SK-N-MC (cell line): ENCODE results near the gene MAP3K20.

Experiments
- DNase-seq: peaks from one replicate; pipeline ENCODE4 v3.0.0-alpha.2; 2011; ENCODE audit warnings: low read depth, low spot score
- H3K27ac ChIP-seq: fragments of 200-600 bp; sonication (generic); 2 replicates; pipeline ENCODE4 v1.5.1; 2016; ENCODE audit warnings: mixed run types
- H3K36me3 ChIP-seq: fragments of 200-600 bp; sonication (generic); 2 replicates; pipeline ENCODE4 v1.6.1; 2017; ENCODE audit warnings: antibody characterized with exemption, low read length, mixed read lengths; ENCODE audit not compliant: insufficient read depth
- H3K4me3 ChIP-seq: fragments of 200-600 bp; sonication (generic); 2 replicates; pipeline ENCODE4 v1.5.1; 2016
- H3K9ac ChIP-seq: fragments of 200-600 bp; sonication (generic); 2 replicates; pipeline ENCODE4 v1.8.0; 2017; ENCODE audit warnings: mixed run types, mixed read lengths; ENCODE audit not compliant: insufficient read length
- H3K9me3 ChIP-seq: fragments of 200-600 bp; sonication (generic); 2 replicates; pipeline ENCODE4 v1.6.1; 2017; ENCODE audit warnings: low read depth, mild to moderate bottlenecking, antibody characterized with exemption, low read length, moderate library complexity, mixed read lengths
- EZH2 ChIP-seq: fragments of 200-600 bp; sonication (generic); IDR thresholded peaks from one replicate; pipeline ENCODE4 v1.6.1; 2017; ENCODE audit warnings: antibody characterized with exemption
- FOXP2 ChIP-seq: optimal IDR thresholded peaks from 2 replicates; pipeline ENCODE3; 2011; ENCODE audit warnings: mild to moderate bottlenecking, moderate library complexity; ENCODE audit not compliant: insufficient read depth; ENCODE audit errors: extremely low read length, control extremely low read depth
- POLR2AphosphoS5 ChIP-seq: IDR thresholded peaks from 2 replicates; pipeline ENCODE4 v1.6.1; 2012; ENCODE audit warnings: mild to moderate bottlenecking, low read depth, low read length, borderline replicate concordance

Gene MAP3K20

GRCh38 chr2:173238385-173238784 lies 162.7 kb downstream of the MAP3K20 start:
- no peak overlapping the region for H3K4me3 ChIP-seq
- H3K36me3 ChIP-seq, result no peaks in the 10 kb centered on the region
- H3K27ac ChIP-seq, result no peak overlapping the region
- TF ChIP-seq POLR2AphosphoS5 (no peak), FOXP2 (no peak), EZH2 (no peak)
- no peak for DNase-seq
- no peak overlapping the region for H3K9ac ChIP-seq
- no peaks in the 10 kb centered on the region for H3K9me3 ChIP-seq

GRCh38 chr2:173238831-173239230 lies 163.2 kb downstream of the MAP3K20 start:
- Histone ChIP-seq H3K4me3 (no peak overlapping the region), H3K27ac (no peak overlapping the region), H3K9ac (no peak overlapping the region), H3K9me3 (no peaks in the 10 kb centered on the region), H3K36me3 (no peaks in the 10 kb centered on the region)
- TF ChIP-seq POLR2AphosphoS5 (no peak), FOXP2 (no peak), EZH2 (no peak)
- DNase-seq, result no peak

GRCh38 chr2:173239644-173240043 lies 164.0 kb downstream of the MAP3K20 start:
- Histone ChIP-seq H3K9me3 (no peaks in the 10 kb centered on the region), H3K36me3 (no peaks in the 10 kb centered on the region), H3K4me3 (no peak overlapping the region), H3K9ac (no peak overlapping the region), H3K27ac (no peak overlapping the region)
- no peak for TF ChIP-seq EZH2
- TF ChIP-seq POLR2AphosphoS5, result no peak
- TF ChIP-seq FOXP2, result no peak
- DNase-seq, result no peak

- no peak for DNase-seq
- Histone ChIP-seq H3K9me3 (no peaks in the 10 kb centered on the region), H3K4me3 (no peak overlapping the region), H3K9ac (no peak overlapping the region), H3K27ac (no peak overlapping the region), H3K36me3 (no peaks in the 10 kb centered on the region)
- TF ChIP-seq EZH2 (no peak), FOXP2 (no peak), POLR2AphosphoS5 (no peak)
These were observed 164.4 kb downstream of the MAP3K20 start for GRCh38 chr2:173240083-173240482.

- no peaks in the 10 kb centered on the region for H3K9me3 ChIP-seq
- no peak for DNase-seq
- H3K9ac ChIP-seq, result no peak overlapping the region
- no peaks in the 10 kb centered on the region for H3K36me3 ChIP-seq
- no peak overlapping the region for H3K27ac ChIP-seq
- TF ChIP-seq EZH2, result no peak
- no peak for TF ChIP-seq POLR2AphosphoS5
- no peak for TF ChIP-seq FOXP2
- no peak overlapping the region for H3K4me3 ChIP-seq
These were observed 166.0 kb downstream of the MAP3K20 start for GRCh38 chr2:173241643-173242042.

- Histone ChIP-seq H3K27ac (no peak overlapping the region), H3K36me3 (no peaks in the 10 kb centered on the region), H3K9ac (no peak overlapping the region), H3K4me3 (no peak overlapping the region), H3K9me3 (no peaks in the 10 kb centered on the region)
- no peak for DNase-seq
- TF ChIP-seq FOXP2 (no peak), POLR2AphosphoS5 (no peak), EZH2 (no peak)
These were observed 171.5 kb downstream of the MAP3K20 start for GRCh38 chr2:173247156-173247555.

GRCh38 chr2:173248381-173248780 lies 172.7 kb downstream of the MAP3K20 start:
- H3K9me3 ChIP-seq, result no peaks in the 10 kb centered on the region
- TF ChIP-seq EZH2, result no peak
- TF ChIP-seq FOXP2, result no peak
- no peak for TF ChIP-seq POLR2AphosphoS5
- no peaks in the 10 kb centered on the region for H3K36me3 ChIP-seq
- H3K9ac ChIP-seq, result no peak overlapping the region
- no peak overlapping the region for H3K4me3 ChIP-seq
- no peak for DNase-seq
- H3K27ac ChIP-seq, result no peak overlapping the region

GRCh38 chr2:173249661-173250641 lies 174.3 kb downstream of the MAP3K20 start:
- no peaks in the 10 kb centered on the region for H3K36me3 ChIP-seq
- H3K27ac ChIP-seq, result peak overlapping the region; percentile 7; the same call in 1 of the 2 replicates
- no peak; the same call in 1 of the 2 replicates for TF ChIP-seq POLR2AphosphoS5
- no peak for TF ChIP-seq EZH2
- TF ChIP-seq FOXP2, result no peak
- DNase-seq, result peak; percentile 56
- 0 out of 2 replicates have a peak overlapping the region, but pooled peaks have one; percentile 5 for H3K4me3 ChIP-seq
- H3K9me3 ChIP-seq, result no peaks in the 10 kb centered on the region
- no peak overlapping the region for H3K9ac ChIP-seq
